Natural killer cell treated with Interleukin-12 subunit alpha and Interleukin-12 subunit beta and Interleukin-15 and Interleukin-18, amount 100 ng/mL, for 72 hours (primary cell): Measurements from ENCODE around the gene SLC34A1. TPM values are rescaled to one million over a fixed set of nuclear protein-coding genes. Genes with fewer than 3 reads are reported as not detected.

ENCODE experiments used
- ATAC-seq, 2 donors: fragments of 150-1000 bp; cut with Tn5 transposase in 1 of 2; sonication (Bioruptor Pico), chemical (Tn5 transposase) in 1 of 2; 2 replicates each; pipeline ENCODE4 v1.10.0; 2021
- DNase-seq: peaks from one replicate; pipeline ENCODE4 v3.0.0; 2022; ENCODE audit warnings: low spot score
- H3K27ac Mint-ChIP-seq, 2 donors: 1 replicate in 1 of 2; 2 replicates in 1 of 2; pipeline ENCODE4 v1.8.0; 2022; ENCODE audit warnings: mixed read lengths in 2 of 2, mild to moderate bottlenecking in 1 of 2, moderate library complexity in 1 of 2
- H3K27me3 Mint-ChIP-seq, 2 donors: 1 replicate in 1 of 2; 2 replicates in 1 of 2; pipeline ENCODE4 v1.8.0; 2022; ENCODE audit warnings: mixed read lengths in 2 of 2
- H3K36me3 Mint-ChIP-seq: one replicate; pipeline ENCODE4 v1.8.0; 2022; ENCODE audit warnings: mixed read lengths
- H3K4me1 Mint-ChIP-seq, 2 donors: 1 replicate in 1 of 2; 2 replicates in 1 of 2; pipeline ENCODE4 v1.8.0; 2022; ENCODE audit warnings: low read depth in 2 of 2, mixed read lengths in 2 of 2, mild to moderate bottlenecking in 1 of 2
- H3K4me3 Mint-ChIP-seq: one replicate; pipeline ENCODE4 v1.8.0; 2022; ENCODE audit warnings: mixed read lengths
- H3K9me3 Mint-ChIP-seq: 2 replicates; pipeline ENCODE4 v1.8.0; 2022; ENCODE audit warnings: mixed read lengths
- total RNA-seq, 2 donors: library from RNA; stranded (reverse); gene quantifications; one replicate each; pipeline ENCODE4 v1.2.3, GENCODE V29; 2022

The SLC34A1 gene
- total RNA-seq, 2 donors from 2014 or later, result not detected

DNA sequence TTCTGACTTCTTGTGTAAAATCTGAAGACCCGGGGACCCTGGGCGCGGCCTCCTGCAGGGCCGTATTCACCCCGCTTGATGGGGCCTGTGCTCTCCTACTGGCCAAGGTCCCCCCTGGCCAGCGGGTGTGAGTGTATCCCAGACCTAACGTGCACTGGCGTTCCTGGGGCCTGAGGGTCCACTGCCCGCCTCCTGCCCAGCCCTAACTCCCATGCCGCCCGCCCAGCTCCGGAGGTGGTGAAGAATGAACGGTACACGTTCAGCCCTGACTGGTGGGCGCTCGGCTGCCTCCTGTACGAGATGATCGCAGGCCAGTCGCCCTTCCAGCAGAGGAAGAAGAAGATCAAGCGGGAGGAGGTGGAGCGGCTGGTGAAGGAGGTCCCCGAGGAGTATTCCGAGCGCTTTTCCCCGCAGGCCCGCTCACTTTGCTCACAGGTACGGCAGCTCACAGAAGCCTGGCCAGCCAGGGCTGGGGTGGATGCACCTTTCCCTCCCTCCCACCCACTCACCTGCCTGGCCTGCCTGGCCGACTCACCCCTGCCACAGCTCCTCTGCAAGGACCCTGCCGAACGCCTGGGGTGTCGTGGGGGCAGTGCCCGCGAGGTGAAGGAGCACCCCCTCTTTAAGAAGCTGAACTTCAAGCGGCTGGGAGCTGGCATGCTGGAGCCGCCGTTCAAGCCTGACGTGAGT, 51.8 kb downstream of the SLC34A1 start:
- H3K9me3 Mint-ChIP-seq, result no peaks in the 10 kb centered on the region
- peaks cover 12 to 29% of the 10 kb centered on the region in 2 donors for H3K4me1 Mint-ChIP-seq
- H3K27me3 Mint-ChIP-seq, result no peaks in the 10 kb centered on the region
- ATAC-seq (no peak), DNase-seq (no peak)
- peak overlapping the region in 1 of 2 donors; percentile 31 for H3K27ac Mint-ChIP-seq
- peaks cover 5% of the 10 kb centered on the region for H3K36me3 Mint-ChIP-seq
- no peak overlapping the region for H3K4me3 Mint-ChIP-seq

DNA sequence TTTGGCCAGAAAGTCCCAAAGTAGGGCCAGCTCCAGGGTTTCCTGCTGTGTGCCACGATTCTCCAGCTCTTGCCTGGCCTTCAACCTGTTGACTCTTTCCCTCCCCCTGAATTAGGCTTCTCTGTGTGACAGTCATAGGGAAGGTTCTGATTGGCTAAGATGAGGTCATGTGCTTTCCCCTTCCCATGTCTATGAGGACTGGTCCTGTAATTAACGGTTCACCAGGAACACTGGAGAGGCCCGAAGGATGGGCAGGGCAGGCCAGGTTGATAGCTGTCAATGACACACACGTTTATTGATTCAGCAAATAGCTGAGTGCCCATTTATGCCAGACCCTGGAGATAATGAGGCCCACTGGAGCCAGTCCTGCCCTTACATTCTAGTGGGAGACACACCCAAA, 53.4 kb downstream of the SLC34A1 start:
- H3K4me3 Mint-ChIP-seq, result no peak overlapping the region

DNA sequence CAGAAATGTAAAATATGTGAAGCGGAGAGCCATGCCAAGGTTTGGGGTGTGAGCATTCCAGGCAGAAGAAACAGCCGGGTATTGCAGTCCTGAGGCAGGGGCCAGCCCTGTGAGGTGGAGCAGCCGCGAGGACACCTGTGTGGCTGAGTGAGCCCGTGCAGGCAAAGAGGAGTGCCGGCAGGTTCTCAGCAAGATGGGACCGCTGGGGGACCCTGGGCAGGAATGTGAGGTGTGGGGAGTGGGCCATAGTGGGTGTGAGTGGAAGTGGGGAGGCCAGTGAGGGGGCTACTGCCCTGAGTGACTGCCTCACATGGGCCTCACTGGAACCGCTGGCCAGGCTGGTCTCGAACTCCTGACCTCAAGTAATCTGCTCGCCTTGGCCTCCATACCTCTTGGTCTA, 54.2 kb downstream of the SLC34A1 start:
- DNase-seq (no peak), ATAC-seq (no peak)
- peaks cover 5% of the 10 kb centered on the region for H3K36me3 Mint-ChIP-seq
- no peaks in the 10 kb centered on the region for H3K27me3 Mint-ChIP-seq
- H3K9me3 Mint-ChIP-seq, result no peaks in the 10 kb centered on the region
- no peak overlapping the region for H3K4me3 Mint-ChIP-seq
- H3K27ac Mint-ChIP-seq, result peak overlapping the region in 1 of 2 donors; percentile 11
- H3K4me1 Mint-ChIP-seq, result peaks cover 0 to 18% of the 10 kb centered on the region in 2 donors

More for the DNA sequence above, 53.4 kb downstream of the SLC34A1 start:
- H3K36me3 Mint-ChIP-seq, result peaks cover 5% of the 10 kb centered on the region
- H3K27me3 Mint-ChIP-seq, result no peaks in the 10 kb centered on the region
- DNase-seq, result no peak
- ATAC-seq, result no peak
- H3K4me1 Mint-ChIP-seq, result peaks cover 0 to 21% of the 10 kb centered on the region in 2 donors
- H3K9me3 Mint-ChIP-seq, result no peaks in the 10 kb centered on the region
- H3K27ac Mint-ChIP-seq, result peak overlapping the region in 1 of 2 donors; percentile 11

DNA sequence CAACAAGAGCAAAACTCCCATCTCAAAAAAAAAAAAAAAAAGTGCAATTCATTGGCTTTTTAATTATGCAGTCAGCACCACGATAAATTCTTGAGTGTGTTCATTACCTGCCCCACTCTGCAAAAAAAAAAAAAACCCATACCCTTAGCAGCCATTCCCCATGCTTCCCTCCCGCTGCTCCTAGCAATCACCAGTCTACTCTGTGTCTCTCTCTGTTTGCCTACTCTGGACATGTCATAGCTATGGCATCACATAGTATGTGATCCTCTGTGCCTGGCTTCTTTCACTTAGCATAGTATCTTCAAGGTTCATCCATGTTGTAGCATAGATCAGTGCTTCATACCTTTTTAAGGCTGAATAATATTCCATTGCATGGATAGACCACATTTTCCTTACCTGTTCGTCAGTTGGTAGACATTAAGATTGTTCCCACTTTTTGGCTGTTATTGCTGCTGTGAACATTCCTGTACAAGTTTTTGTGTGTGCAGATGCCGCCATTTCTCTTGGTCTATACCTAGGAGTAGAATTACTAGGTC, 55.4 kb downstream of the SLC34A1 start:
- H3K4me3 Mint-ChIP-seq, result no peak overlapping the region
- H3K27me3 Mint-ChIP-seq, result no peaks in the 10 kb centered on the region
- ATAC-seq (no peak), DNase-seq (no peak)
- H3K4me1 Mint-ChIP-seq, result peaks cover 3 to 18% of the 10 kb centered on the region in 2 donors
- H3K36me3 Mint-ChIP-seq, result peaks cover 5% of the 10 kb centered on the region
- no peaks in the 10 kb centered on the region for H3K9me3 Mint-ChIP-seq
- H3K27ac Mint-ChIP-seq, result peak overlapping the region in 1 of 2 donors; percentile 1

DNA sequence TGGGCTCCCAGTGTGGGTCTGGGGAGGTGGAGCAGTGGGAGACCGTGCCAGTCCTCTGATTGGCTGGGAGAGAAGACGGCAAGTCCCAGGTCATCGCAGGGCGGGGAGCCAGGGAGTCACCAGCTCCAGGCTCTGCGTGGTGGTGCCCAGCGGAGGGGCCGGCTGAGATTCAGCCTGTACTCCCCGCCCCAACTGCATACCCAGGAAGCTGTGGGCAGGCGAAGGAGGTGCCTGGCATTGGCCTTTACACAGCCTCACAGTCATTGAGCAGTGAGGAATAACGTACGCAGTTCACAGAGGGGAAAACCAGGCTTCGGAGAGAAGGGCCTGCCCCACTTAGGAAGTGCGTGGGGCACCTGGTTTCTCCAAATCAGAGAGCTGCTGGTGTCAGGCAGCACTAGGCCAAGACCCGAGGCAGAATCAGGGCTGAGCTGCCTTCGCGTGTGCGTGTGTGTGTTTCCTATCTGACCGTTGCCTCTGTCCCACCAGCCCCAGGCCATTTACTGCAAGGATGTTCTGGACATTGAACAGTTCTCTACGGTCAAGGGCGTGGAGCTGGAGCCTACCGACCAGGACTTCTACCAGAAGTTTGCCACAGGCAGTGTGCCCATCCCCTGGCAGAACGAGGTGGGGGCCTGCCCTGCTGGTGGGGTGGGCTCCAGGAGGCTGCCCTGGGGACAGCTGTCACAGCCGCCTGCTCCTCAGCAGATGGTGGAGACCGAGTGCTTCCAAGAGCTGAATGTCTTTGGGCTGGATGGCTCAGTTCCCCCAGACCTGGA, 56.2 kb downstream of the SLC34A1 start:
- H3K4me3 Mint-ChIP-seq, result no peak overlapping the region
- ATAC-seq (peak in 1 of 2 donors; percentile 11), DNase-seq (no peak)
- peak overlapping the region in 1 of 2 donors; percentile 1 for H3K27ac Mint-ChIP-seq
- peaks cover 5% of the 10 kb centered on the region for H3K36me3 Mint-ChIP-seq
- no peaks in the 10 kb centered on the region for H3K27me3 Mint-ChIP-seq
- H3K4me1 Mint-ChIP-seq, result peaks cover 11 to 22% of the 10 kb centered on the region in 2 donors
- no peaks in the 10 kb centered on the region for H3K9me3 Mint-ChIP-seq

DNA sequence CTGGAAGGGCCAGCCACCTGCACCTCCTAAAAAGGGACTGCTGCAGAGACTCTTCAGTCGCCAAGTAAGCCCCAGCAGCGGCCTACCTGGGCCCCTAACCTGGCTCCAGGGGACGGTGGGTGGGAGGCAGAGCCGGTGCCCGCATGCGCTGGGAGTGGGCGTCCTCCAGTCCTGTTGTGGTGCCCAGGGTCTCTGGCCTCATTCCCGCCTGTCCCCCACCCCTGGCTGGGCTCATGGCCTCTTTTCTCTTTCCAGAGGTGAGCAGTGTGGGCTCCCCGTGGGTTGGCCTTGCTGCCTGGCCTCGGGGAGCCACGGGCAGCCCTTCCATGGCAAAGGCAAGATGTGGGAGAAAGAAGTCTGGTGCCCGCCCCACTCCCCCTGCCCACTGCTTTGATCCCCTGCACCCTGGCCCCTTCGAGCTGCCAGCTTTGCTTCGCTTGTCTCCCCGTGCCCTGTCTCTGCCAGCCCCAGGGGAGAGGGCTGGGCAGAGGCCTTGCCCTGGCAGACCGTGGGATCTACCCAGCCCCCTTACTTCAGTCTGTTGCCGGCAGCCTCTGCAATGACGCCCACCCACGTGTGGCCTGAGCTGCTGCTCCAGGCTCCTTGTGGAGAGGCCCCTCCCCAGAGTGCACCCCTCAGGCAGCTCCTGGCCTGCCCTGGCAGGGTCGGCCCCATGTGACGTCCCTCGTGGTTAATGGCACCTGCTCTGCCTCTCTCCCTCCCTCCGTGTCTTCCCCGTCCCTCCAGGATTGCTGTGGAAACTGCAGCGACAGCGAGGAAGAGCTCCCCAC, 57.0 kb downstream of the SLC34A1 start:
- no peak overlapping the region for H3K27ac Mint-ChIP-seq
- no peak overlapping the region for H3K4me3 Mint-ChIP-seq
- H3K27me3 Mint-ChIP-seq, result no peaks in the 10 kb centered on the region
- H3K4me1 Mint-ChIP-seq, result peaks cover 19 to 28% of the 10 kb centered on the region in 2 donors
- H3K36me3 Mint-ChIP-seq, result peaks cover 5% of the 10 kb centered on the region
- no peak for DNase-seq
- no peaks in the 10 kb centered on the region for H3K9me3 Mint-ChIP-seq
- ATAC-seq, result peak in 1 of 2 donors; percentile 9

DNA sequence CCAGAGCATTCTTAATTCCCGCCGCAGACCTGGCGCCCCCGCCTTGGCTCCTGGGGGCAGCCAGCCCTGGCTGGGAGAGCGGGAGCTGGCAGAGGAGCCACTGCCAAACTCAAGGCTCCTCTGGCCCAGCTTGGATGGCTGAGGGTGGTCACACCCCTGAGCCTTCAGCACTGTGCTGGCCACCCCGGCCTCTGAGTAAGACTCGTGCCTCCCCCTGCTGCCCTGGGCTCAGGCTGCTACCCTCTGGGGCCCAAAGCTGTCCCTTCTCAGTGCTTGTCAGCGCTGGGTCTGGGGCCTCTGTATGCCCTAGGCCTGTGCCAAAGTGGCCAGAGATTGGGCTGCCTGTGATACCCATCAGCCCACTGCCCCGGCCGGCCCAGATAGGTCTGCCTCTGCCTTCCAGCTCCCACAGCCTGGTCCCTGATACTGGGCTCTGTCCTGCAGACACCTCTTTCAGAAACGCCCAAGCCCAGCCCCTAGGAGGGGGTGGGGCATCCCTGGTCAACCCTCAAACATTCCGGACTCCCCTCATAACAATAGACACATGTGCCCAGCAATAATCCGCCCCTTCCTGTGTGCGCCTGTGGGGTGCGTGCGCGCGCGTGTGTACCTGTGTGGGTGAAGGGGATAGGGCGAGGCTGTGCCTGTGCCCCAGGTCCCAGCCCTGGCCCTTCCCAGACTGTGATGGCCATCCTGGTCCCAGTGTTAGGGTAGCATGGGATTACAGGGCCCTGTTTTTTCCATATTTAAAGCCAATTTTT, 58.0 kb downstream of the SLC34A1 start:
- DNase-seq (no peak), ATAC-seq (no peak)
- H3K9me3 Mint-ChIP-seq, result no peaks in the 10 kb centered on the region
- H3K36me3 Mint-ChIP-seq, result no peaks in the 10 kb centered on the region
- no peak overlapping the region for H3K27ac Mint-ChIP-seq
- peaks cover 19 to 25% of the 10 kb centered on the region in 2 donors for H3K4me1 Mint-ChIP-seq
- no peak overlapping the region for H3K4me3 Mint-ChIP-seq
- no peaks in the 10 kb centered on the region for H3K27me3 Mint-ChIP-seq

DNA sequence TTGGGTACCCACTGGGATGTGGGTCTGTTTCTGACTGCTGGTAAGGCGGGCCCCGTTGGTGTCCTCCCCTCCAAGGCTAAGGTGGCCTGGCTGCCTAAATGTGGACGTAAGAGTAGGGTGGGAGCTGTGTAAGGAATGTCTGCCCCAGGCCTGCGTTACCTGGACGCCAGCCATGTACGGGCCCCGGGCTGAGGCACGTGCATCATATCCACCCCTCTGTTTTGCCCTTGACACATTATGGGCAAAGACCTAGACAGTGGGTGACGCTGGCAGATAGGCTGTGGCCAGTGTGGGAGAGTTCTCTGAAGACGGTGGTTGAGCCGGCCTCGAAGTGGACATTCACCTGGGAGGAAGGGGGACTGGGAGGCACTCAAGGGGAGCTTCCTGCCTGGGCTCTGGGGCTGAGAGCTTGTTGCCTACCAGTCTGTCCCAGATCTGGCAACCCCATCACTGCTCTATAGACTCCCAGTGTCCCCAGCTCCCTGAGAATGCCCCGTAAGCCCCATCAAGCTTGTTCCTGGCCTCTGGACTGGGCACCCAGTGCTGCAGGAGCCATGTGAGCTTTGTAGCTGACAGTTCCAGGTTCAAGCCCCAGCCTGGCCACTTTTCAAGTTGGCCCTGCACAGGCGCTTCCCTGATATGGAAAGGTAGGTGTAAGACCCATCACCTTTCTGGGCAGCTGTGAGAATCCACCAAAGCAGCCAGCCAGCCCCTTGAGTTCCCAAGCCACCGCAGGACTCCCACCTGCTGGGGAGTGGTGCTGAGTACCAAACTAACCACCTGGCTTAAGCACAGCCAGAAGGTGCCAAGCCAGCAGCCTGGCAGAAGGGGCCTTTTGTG, 59.1 kb downstream of the SLC34A1 start:
- peaks cover 26 to 32% of the 10 kb centered on the region in 2 donors for H3K4me1 Mint-ChIP-seq
- no peaks in the 10 kb centered on the region for H3K36me3 Mint-ChIP-seq
- H3K4me3 Mint-ChIP-seq, result no peak overlapping the region
- DNase-seq (no peak), ATAC-seq (no peak)
- H3K9me3 Mint-ChIP-seq, result no peaks in the 10 kb centered on the region
- H3K27ac Mint-ChIP-seq, result no peak overlapping the region
- no peaks in the 10 kb centered on the region for H3K27me3 Mint-ChIP-seq

DNA sequence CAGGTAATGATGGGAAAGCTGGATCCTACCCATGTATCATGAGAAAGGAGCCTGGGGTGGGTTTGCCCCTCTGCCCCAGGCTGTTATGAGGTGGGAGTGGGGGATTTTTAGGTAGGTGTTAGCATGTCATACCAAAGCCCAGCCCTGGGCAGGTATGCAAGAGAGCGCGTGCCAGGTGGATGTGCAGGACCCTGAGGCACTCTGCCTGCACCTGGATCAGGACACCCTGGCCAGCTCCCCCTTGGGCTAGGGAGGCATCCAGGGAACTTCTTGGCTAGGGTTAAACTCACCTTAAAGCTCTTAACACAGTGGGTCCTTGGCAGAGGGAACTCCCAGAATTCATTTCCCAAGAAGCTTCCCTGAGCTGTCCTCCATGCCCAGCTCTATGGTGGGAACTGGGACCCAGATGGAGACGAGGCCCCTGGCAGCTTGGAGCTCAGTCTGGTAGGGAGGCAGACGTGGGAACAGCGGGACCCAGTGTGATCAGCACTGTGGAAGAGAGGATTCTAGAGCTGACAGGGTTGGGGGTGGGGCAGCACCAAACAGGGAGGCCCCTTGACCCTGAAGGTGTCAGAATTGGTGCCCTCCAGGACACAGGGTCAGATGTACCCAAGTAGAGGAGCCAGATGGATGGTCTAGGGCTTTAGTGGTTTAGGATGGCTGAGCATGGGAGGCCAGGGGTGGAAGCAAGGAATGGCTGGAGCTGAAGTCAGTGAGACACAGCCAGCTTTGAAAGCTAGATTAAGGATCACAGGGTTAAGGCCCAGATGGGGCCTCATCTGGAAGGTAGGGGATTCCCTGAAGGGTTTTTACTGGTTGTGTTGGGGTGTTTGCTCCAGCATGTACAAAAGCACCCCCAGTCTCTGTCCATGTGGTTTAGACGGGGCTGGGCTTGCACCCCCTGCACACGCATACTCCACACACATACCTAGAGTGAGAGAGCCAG, 60.1 kb downstream of the SLC34A1 start:
- H3K27me3 Mint-ChIP-seq, result peaks cover 0 to 3% of the 10 kb centered on the region in 2 donors
- H3K36me3 Mint-ChIP-seq, result no peaks in the 10 kb centered on the region
- DNase-seq (no peak), ATAC-seq (no peak)
- H3K4me3 Mint-ChIP-seq, result peak overlapping the region; percentile 19
- H3K9me3 Mint-ChIP-seq, result no peaks in the 10 kb centered on the region
- peaks cover 30 to 32% of the 10 kb centered on the region in 2 donors for H3K4me1 Mint-ChIP-seq
- H3K27ac Mint-ChIP-seq, result no peak overlapping the region

DNA sequence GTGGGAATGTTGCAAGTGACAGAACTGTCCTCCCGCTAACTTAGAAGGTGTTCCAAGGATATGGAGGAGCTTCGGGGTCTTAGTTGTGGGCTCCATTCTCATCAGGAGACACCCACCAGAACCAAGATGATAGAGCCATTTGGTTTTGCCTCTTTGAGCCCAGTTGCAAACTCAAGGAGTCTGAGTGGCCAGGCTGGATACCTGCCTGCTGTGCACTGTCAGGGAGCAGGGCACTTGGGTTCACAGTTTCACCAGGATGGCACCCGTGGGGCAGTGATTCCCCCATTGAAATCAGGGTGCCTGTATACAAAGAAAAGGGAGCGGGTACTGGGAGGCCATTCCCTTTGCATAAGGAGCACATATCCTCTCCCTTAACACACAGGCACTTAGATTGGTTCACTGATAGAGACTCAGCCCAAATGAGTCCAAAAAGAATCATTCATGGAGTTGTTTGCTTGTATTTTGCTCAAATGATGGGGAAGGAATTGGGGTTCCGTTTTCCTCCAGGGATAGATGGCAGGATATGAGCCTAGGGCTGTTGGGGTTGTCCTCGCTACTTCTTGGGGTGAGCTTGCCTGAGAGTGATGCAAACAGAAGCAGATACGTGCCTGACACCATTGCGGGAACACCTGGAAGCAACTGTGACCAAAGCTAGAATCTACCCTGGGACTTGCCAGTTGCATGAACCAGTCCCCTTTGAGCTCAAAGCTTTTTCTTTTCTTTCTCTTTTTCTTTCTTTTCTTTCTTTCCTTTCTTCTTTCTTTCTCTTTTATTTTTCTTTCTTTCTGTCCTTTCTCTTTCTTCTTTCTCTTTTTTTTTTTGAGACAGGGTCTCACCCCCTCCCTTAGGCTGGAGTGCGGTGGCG, 61.0 kb downstream of the SLC34A1 start:
- H3K9me3 Mint-ChIP-seq, result no peaks in the 10 kb centered on the region
- peak overlapping the region in 1 of 2 donors; percentile 45 for H3K27ac Mint-ChIP-seq
- H3K36me3 Mint-ChIP-seq, result no peaks in the 10 kb centered on the region
- peaks cover 0 to 3% of the 10 kb centered on the region in 2 donors for H3K27me3 Mint-ChIP-seq
- no peak for DNase-seq
- H3K4me3 Mint-ChIP-seq, result peak overlapping the region; percentile 64
- ATAC-seq, result no peak
- peaks cover 27 to 30% of the 10 kb centered on the region in 2 donors for H3K4me1 Mint-ChIP-seq

DNA sequence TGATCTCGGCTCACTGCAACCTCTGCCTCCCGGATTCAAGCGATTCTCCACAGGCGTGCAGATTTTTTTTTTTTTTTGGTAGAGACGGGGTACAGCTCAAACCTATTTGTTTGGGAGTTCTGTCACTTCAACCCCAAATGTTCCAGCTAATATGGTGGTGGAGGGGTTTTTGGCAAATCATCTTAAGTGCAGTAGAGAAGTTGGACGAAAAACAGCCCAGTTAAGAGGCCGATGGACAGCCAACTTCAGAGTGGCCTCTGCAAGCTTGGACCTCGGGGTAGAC, 61.6 kb downstream of the SLC34A1 start:
- DNase-seq (no peak), ATAC-seq (no peak)
- peak overlapping the region; percentile 64 for H3K4me3 Mint-ChIP-seq
- no peaks in the 10 kb centered on the region for H3K36me3 Mint-ChIP-seq
- no peaks in the 10 kb centered on the region for H3K9me3 Mint-ChIP-seq
- H3K27me3 Mint-ChIP-seq, result peaks cover 0 to 3% of the 10 kb centered on the region in 2 donors
- H3K4me1 Mint-ChIP-seq, result peaks cover 30% of the 10 kb centered on the region in 2 donors
- H3K27ac Mint-ChIP-seq, result peak overlapping the region in 1 of 2 donors; percentile 45
